ENCODE data around the gene OR4S2. TPM values are rescaled to one million over a fixed set of nuclear protein-coding genes. Genes with fewer than 3 reads are reported as not detected.

Gene OR4S2
- total and polyA plus RNA-seq, 12 donors, result not detected

DNA sequence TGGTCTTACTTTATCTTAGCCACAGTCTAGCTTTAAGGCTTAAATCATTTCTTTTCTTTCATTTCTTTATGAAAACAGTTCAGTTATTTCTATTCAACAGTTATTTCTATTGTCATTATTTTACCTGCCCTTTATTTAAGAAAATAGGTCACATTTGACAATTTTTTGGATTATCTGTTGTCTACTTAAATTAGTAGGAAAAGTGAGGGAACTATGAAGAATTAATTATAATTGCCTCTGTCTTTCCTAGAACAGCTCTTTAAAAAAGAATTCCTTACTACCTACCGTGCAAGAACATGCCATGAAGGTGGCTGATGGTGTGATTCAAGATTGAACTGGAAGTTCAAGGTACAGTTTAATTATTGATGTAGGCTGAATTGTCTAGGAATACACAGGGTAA lies 13.8 kb downstream of the OR4S2 start, which contains the start of gene OR4C6:
Gene OR4C6, plus strand, starts transcription at position 301 of the 400 bp plus-strand sequence. CDS start 2,966 bp downstream, outside the sequence.
- Histone ChIP-seq H3K36me3 (no peaks in the 10 kb centered on the region), H3K9me3 (peaks cover 0 to 22% (median 0%) of the 10 kb centered on the region in 11 donors), H3K27me3 (no peaks in the 10 kb centered on the region), H3K4me3 (no peak within 1 kb of the TSS), H3K27ac (no peak within 1 kb of the TSS), H3K4me1 (no peaks in the 10 kb centered on the region)
- ATAC-seq, result no peak
- TF ChIP-seq, protein P1, sequence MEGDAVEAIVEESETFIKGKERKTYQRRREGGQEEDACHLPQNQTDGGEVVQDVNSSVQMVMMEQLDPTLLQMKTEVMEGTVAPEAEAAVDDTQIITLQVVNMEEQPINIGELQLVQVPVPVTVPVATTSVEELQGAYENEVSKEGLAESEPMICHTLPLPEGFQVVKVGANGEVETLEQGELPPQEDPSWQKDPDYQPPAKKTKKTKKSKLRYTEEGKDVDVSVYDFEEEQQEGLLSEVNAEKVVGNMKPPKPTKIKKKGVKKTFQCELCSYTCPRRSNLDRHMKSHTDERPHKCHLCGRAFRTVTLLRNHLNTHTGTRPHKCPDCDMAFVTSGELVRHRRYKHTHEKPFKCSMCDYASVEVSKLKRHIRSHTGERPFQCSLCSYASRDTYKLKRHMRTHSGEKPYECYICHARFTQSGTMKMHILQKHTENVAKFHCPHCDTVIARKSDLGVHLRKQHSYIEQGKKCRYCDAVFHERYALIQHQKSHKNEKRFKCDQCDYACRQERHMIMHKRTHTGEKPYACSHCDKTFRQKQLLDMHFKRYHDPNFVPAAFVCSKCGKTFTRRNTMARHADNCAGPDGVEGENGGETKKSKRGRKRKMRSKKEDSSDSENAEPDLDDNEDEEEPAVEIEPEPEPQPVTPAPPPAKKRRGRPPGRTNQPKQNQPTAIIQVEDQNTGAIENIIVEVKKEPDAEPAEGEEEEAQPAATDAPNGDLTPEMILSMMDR (IDR thresholded peaks at IDR 0.05), result no peak
- intact Hi-C loops (cut with DNase I), result loop anchor here in 1 of 10 donors (10.0 kb wide), 1 partner anchor 57 kb away; the partner anchor contains the start of gene OR4C11
- 61 to 65% methylated on average over 1 of the region's 1 CpG for WGBS, 2 donors
- DNase-seq, result no peak

DNA sequence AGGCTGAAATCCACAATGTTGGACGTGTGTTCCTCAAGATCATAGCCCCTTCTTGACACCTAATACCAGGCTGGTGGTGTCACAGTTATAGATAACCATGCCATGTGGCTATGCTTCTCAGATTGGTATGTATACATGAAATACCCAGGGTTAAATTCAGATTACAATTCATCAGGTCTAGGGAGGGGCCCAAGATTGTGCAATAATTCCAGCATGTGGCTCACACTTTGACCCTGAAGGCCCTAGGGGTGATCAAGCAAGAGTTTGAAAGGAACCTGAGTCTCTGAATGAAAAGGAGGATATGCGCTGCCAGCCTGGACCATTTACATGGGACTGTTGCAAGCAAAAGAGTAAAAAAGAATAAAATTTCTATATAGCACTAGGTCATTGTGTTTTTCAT lies 21.2 kb downstream of the OR4S2 start:
- Histone ChIP-seq H3K4me1 (no peaks in the 10 kb centered on the region), H3K36me3 (no peaks in the 10 kb centered on the region), H3K4me3 (no peak overlapping the region), H3K27me3 (no peaks in the 10 kb centered on the region), H3K9me3 (peaks cover 0 to 18% (median 0%) of the 10 kb centered on the region in 11 donors), H3K27ac (no peak overlapping the region)
- DNase-seq (no peak), ATAC-seq (no peak)
- intact Hi-C loops (cut with DNase I), result loop anchor here in 1 of 10 donors (10.0 kb wide), 1 partner anchor 65 kb away; the partner anchor contains the start of gene OR4C11
- TF ChIP-seq, protein P1 (IDR thresholded peaks at IDR 0.05), result no peak
- 36 to 39% methylated on average over 2 of the region's 2 CpGs for WGBS, 2 donors

DNA sequence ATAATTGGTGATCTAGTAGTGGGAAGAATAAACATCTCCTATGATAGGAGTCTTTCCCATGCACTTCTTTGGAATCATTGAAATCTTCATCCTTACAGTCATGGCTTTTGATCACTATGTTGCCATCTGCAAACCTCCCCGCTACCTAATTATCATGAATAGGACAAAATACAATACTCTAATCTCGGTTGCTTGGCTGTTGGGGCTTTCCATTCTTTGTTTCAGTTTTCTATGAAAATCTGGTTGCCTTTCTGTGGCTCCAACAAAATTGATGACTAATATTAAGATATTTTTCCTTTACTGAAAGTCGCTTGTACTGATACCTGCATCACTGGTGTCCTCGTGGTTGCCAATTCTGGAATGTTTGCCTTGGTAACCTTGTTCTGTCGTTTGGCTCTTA lies 25.7 kb downstream of the OR4S2 start:
- H3K27ac ChIP-seq, result no peak overlapping the region
- intact Hi-C loops (cut with DNase I), result loop anchor here in 1 of 10 donors (10.0 kb wide), 1 partner anchor 61 kb away; no protein-coding TSS in a partner anchor
- H3K4me3 ChIP-seq, result no peak overlapping the region
- WGBS, 2 donors, result 47 to 49% methylated on average over 5 of the region's 5 CpGs
- ATAC-seq (no peak), DNase-seq (no peak)
- H3K9me3 ChIP-seq, result no peaks in the 10 kb centered on the region
- no peaks in the 10 kb centered on the region for H3K27me3 ChIP-seq
- TF ChIP-seq, protein P1 (IDR thresholded peaks at IDR 0.05), result no peak
- H3K36me3 ChIP-seq, result no peaks in the 10 kb centered on the region
- no peaks in the 10 kb centered on the region for H3K4me1 ChIP-seq

DNA sequence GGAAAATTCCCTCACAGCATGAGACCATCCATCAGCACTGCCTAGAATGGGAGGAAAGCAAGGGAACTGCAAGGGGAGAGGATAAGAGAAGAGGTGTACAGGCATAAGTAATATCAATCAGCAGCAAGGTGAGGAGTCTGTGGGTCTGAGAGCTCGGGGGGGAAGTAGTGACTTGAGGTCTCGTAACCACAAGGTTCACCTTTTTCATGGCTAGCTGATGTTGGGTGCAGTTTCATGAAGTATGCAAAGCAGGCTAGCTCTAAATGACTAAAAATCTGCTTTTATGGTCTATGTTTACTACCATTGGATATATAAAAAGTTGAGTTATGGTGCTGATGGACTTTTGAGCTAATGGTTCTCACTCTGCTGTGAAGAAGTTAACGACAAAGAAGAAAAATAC lies 49.7 kb downstream of the OR4S2 start:
- no peak for ATAC-seq
- intact Hi-C loops (cut with DNase I), result no loop called here

More for the DNA sequence above, 49.7 kb downstream of the OR4S2 start:
- Histone ChIP-seq H3K4me3 (no peak overlapping the region), H3K27ac (no peak overlapping the region), H3K9me3 (peaks cover 0 to 48% (median 3%) of the 10 kb centered on the region in 11 donors), H3K36me3 (no peaks in the 10 kb centered on the region), H3K27me3 (no peaks in the 10 kb centered on the region), H3K4me1 (no peaks in the 10 kb centered on the region)
- no peak for DNase-seq
- 73 to 74% methylated on average over 3 of the region's 3 CpGs for WGBS, 2 donors
- TF ChIP-seq, protein P1 (IDR thresholded peaks at IDR 0.05), result no peak
